GM21526 (cell line): ENCODE measurements around the gene MAD1L1.

ENCODE experiments used
- ATAC-seq: cut with Tn5 transposase; IDR thresholded peaks from one replicate; pipeline ENCODE4 v1.9.1; 2021; ENCODE audit warnings: moderate library complexity; ENCODE audit not compliant: unreplicated experiment, low FRiP score

MAD1L1 gene

GRCh38 chr7:2051707-2052656 lies 180.8 kb downstream of the MAD1L1 start:
- no peak for ATAC-seq

GRCh38 chr7:2050511-2050866 lies 182.3 kb downstream of the MAD1L1 start:
- ATAC-seq: no peak

- ATAC-seq: no peak
Measured at GRCh38 chr7:2049782-2050510, 182.8 kb downstream of the MAD1L1 start.

DNA sequence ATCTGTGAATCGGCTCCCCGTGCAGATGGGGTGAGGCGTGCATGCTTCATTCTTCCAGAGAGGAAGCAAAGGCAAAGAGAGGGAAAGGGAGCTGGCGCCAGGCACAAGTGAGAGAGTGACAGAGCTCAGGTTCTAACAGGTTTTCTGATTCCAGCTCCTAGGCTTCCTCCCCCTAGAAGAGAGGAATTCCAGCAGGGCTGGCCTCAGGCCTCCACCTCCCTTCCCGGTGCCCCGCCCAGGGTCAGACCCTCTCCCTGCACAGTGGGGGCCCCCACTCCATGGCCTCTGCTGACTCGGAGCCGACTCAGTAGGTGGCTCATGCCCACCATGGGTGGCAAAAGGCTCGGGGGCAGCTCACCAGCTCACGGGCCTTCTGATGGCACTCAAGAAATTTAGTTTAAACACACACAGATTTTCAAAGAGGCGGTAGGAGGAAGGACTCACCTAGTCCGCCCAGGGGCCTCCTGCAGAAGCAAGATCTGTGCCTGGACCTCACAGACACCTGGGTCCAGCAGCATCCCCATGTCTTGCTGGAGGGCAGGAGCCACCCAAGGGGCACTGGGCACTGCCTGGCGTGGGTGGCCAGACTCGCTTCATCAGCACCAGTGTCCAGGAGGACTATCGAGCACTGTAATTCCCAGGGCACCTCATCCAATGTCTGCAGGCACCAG lies 183.5 kb downstream of the MAD1L1 start:
- ATAC-seq: no peak

DNA sequence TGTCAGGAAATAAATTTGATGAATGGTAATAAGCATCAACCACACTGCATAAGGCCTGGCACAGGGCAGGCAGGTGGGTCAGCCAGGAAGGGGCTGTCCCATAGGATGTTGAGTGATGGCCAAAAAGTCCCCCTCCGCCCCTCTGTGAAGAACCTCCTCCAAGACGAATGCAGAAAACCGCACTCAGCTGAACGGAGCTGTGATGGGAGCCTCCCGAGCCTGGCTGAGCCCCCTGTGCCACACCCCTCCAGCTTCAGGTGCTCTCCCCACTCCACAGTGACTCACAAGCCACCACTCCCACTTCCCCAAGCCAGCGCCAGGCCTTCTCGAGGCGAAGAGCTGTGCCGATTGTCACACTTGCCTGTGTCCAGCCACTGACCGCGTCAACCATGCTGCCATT lies 184.2 kb downstream of the MAD1L1 start:
- ATAC-seq: no peak

- no peak for ATAC-seq
Measured at GRCh38 chr7:2048006-2048405, 184.7 kb downstream of the MAD1L1 start.

DNA sequence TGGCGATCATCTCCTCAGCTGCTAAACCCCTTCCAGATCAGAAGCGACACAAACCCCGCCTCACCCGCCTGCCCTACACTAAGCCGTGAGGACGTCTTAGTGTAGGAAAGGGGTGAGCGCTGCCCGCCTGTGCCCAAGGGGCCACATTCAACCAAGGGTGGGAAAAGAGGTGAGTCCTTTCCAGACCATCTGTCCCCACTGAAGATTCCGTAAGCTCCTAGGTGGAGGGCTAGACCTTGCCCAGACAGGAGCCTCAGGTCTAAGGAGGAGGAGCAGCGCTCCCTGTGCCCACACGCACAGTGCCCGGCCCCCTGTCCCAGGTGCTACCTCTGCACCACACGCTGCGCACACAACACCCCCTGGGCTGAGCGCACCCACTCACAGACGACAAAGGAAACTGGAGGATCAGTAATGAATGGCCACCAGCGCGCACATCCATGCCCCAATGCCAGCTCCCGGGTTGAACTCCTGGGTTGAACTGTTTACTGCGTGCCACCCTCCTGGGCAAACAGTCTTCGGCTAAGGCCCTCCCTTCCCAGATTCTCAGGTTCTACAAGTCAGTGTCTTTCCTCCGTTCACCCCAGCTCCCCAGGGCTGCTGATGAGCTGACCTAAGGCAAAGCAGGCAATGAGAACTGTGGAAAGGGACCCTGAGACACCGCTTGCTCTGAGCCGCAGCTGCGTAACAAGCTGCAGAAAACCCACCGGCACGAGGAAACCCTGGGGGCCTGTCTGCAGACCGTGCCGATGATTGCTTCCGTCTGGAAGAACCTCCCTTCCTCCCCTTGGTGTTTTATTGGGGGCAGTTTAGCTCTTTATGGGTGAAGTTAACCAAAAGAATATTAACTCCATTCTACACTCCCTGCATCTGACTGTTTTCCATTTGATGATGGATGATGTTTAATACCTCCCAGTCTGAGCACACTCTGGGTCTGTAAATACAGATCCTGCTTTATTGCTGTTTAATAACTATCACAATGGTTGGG lies 185.9 kb downstream of the MAD1L1 start:
- no peak for ATAC-seq

DNA sequence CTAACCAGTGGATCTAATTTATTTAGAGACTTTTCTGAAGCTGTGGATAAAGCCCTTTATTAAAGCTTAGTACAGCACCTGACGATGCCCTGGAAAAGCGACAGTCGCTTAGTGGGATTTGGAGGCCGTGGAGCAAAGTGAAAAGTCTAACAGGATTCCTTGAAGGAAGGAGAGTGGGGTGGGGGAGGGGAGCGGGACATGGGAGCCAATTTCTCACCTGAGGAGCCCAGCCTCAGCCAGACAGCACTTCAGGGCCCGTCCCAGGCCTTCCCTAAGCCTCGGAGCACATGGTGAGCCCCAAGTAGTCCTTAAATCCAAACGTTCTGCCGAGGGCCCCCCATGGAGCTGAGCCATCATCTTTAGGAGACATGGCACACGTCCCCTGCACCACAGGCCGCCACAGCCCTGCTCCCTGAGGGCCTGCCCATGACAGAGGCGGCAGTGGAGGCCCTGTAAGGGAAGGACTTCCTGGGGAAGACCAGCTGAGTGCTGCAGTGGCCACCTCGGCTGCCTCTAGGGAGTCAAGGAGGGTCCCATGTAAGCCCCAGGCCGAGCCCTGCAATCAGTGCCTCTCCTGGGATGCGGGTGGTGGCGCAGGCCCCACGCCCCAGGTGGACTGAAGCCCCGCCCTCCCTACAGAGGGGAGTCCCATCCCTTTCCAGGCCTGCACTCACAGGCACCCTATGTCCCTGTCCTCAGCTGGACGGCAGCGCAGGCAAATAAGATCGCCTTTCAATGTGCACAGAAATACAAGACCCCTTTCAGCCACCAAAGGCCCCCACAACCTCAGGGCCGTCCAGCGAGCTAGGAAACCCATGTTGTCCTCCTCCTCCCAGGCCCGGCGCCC lies 187.0 kb downstream of the MAD1L1 start:
- ATAC-seq: no peak

DNA sequence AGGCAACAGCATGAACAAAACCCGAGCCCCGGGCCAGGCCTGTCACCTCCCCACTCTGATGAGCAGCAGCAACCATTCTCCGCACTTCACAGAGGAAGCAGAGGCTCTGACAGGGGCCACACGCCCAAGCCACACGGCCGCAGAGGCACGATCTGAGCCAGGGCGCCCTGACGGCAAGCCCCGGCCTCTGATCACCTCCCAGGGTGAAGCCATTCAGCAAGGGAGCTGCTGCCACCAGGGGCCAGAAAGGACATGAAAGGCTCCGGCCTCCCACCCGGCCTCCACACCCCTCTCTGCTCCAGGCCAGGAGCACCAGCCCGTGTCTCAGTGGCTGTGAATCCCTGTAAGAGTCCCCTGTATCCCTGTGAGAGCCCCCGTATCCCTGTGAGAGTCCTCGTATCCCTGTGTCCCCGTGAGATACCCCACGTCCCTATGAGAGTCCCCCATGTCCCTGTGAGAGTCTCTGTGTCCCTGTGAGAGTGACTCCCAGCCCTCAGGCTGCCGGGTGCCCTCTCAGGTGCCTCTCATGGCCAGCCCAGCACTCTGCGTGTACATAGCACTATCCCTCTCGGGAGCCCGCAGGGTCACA lies 187.8 kb downstream of the MAD1L1 start:
- no peak for ATAC-seq

GRCh38 chr7:2044311-2044882 lies 188.3 kb downstream of the MAD1L1 start:
- ATAC-seq: no peak

DNA sequence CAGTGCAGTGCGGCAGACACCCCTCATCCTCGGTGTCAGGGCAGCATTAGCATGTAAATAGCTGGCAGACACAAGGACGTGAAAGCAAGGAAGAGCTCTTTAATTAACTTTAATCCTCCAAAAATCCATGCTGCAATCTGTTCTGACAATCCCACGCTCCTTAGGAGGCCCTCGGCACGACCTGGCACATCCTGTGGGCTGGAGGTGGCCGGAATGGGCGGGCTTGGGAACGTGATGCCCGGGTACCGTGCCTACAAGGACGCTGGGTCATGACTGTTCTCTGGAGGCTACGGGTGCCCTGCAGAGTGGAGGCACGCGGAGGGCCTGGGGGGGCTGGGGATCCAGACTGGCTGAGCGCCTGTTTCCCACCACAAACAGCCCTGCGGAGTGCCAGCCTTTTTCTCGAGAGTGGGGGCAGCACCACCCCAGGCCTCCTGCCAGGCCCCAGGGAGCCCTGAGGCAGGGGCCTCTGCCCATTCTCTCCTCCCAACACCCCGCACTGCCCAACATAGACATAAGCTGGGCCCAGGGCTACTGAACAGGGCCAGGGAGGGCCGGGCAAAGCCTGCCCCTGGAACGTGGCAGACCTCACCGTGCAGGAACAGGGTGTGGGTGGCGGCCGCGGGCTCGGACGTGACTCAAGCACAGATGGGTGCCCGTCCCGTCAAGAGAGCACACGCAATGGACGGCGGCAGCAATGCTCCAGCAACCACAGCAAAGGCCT lies 189.3 kb downstream of the MAD1L1 start:
- no peak for ATAC-seq

DNA sequence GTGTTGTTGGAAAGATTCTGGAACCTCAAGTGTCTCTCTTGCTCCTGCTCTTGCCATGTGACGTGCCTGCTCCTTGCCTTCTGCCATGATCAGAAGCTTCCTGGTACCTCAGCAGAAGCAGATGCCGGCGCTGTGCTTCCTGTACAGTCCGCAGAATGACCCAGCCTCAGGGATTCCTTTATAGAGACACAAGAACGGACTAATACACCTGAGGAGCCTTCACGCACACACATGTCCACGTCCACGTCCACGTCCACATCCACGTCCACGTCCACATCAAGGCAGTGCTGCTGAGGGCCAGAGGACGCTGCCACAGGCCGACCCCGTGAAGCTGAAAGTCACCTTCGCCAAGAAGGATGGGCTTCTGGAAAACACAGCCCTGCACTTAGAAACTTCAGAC lies 190.1 kb downstream of the MAD1L1 start:
- ATAC-seq: no peak

- ATAC-seq: no peak
Measured at GRCh38 chr7:2041496-2042367, 191.0 kb downstream of the MAD1L1 start.

- ATAC-seq: no peak
Measured at GRCh38 chr7:2040893-2041270, 191.9 kb downstream of the MAD1L1 start.

DNA sequence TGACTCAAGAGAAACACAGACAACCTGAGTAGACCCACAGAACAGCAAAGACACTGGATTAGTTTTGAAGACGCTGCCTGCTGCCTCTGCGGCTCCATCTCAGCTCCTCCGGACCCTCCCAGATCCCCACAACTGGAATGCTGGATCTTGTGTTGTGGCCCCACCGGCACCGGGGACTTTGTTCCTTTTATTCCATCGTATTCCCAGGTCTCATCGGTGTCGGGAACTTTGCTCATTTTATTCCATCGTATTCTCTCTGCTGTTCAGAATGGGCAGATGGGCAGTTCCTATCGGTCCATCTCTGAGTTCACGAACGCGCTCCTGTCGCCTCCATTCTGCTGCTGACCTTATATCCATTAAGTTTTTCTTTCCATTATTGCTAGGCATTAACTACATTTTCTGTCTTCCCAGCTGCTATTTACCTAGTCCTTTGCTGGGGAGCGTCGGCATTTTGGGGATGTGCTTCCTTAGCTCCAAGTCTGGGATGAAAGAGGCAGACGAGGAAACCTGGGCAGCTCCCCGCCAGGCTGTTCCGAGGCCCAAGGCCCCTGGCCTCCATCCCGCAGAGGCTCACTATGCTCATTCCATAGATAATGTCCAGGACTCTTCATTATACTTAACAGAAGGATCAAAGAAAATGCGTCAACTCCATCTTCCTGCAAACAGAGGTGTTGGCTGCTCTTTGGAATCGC lies 192.4 kb downstream of the MAD1L1 start:
- ATAC-seq: no peak

DNA sequence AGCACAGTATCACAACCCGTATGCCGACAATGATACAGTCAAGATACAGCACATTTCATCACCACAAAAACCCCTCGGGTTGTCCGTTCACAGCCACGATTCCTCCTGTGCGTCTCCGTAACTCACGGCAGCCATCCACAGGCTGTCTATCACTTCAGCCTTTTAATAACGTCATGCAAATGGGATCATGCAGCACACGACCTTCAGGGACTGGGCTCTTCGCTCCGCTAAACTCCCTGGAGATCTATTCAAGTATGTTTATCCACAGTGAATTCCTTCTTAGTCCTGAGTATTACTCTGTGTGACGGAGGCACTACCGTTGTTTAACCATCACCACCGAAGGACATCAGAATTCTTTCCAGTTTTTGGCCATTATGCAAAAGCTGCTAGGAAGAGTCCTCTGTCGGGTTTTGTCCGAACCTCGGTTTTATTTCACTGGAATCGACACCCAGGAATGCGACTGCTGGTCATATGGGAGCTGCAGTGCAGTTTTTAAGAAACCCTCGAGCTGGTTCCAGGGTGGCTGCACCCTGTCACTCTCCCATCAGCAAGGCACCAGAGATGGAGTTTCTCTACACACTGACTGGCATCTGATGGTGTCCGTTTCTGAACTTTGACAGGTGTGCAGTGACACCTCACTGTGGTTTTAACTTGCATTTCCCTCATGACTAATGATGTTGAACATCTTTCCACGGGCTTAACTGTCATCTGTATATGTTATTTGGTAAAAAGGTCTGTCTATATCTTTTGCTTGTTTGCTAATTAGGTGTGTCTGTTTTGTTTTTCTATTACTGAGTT lies 193.6 kb downstream of the MAD1L1 start:
- ATAC-seq: no peak
